GM21723 (cell line): ENCODE results near the gene GALNT16.
"Not testable (repeated sequence)": the region's sequence is repeated elsewhere in the genome, so short reads cannot be mapped to it uniquely, and the experiment has no call there.

Experiments
- ATAC-seq: cut with Tn5 transposase; IDR thresholded peaks from one replicate; pipeline ENCODE4 v1.9.1; 2021; ENCODE audit warnings: mild to moderate bottlenecking, moderate library complexity; ENCODE audit not compliant: unreplicated experiment

Gene GALNT16

GRCh38 chr14:69259527-69260189 is at the start of gene GALNT16:
TSS of gene GALNT16 (plus strand) at chr14:69260158. CDS start at chr14:69260291, 133 bp downstream.
- no peak for ATAC-seq

- no peak for ATAC-seq
Observed at GRCh38 chr14:69214393-69214792, 45.6 kb upstream of the GALNT16 start.

DNA sequence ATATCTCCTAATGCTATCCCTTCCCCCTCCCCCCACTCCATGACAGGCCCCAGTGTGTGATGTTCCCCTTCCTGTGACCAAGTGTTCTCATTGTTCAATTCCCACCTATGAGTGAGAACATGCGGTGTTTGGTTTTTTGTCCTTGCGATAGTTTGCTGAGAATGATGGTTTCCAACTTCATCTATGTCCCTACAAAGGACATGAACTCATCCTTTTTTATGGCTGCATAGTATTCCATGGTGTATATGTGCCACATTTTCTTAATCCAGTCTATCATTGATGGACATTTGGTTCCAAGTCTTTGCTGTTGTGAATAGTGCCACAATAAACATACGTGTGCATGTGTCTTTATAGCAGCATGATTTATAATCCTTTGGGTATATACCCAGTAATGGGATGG is 42.3 kb upstream of the GALNT16 start:
- ATAC-seq, result not testable (repeated sequence)

DNA sequence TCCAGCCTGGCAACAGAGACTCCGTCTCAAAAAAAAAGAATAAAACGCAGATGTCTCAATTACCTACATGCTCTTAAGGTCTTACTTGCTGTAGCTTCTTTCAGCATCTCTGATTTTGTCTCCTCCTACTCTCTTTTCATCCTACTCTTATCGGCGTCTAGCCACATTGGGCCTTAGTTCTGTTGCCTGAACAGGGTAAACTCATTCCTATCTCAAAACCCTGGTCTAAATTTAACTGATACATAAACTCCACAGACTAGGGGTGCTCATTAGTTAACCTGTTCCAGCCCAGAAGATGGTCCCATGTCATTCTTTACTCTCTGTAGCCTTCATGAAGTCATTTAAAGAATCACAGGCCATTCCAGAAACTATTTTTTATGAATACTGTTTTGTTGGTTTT is 35.0 kb upstream of the GALNT16 start:
- ATAC-seq, result no peak

DNA sequence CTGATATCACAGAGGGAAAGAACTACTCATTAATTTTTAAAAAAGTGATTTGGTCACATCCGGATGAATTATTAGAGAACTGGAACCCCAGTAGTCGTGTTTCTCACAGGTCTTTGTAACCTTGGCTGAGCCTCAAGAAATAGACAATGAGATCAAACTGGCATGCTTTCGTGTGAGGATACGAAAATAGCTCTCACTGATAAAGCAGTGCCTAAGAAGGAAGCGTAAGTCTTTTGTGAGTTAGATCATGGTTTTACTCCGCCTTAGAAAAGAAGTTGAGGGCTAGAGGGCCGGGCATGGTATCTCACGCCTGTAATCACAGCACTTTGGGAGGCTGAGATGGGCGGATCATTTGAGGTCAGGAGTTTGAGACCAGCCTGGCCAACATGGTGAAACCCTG is 33.8 kb upstream of the GALNT16 start:
- ATAC-seq, result no peak

GRCh38 chr14:69226736-69227135 is 33.2 kb upstream of the GALNT16 start:
- ATAC-seq, result no peak

- ATAC-seq, result no peak
Observed at GRCh38 chr14:69231486-69231885, 28.5 kb upstream of the GALNT16 start.

- ATAC-seq, result no peak
Observed at GRCh38 chr14:69232388-69232787, 27.6 kb upstream of the GALNT16 start.

GRCh38 chr14:69234106-69234505 is 25.9 kb upstream of the GALNT16 start:
- ATAC-seq, result no peak

GRCh38 chr14:69235708-69236107 is 24.2 kb upstream of the GALNT16 start:
- ATAC-seq, result no peak

GRCh38 chr14:69237142-69237541 is 22.8 kb upstream of the GALNT16 start:
- no peak for ATAC-seq

DNA sequence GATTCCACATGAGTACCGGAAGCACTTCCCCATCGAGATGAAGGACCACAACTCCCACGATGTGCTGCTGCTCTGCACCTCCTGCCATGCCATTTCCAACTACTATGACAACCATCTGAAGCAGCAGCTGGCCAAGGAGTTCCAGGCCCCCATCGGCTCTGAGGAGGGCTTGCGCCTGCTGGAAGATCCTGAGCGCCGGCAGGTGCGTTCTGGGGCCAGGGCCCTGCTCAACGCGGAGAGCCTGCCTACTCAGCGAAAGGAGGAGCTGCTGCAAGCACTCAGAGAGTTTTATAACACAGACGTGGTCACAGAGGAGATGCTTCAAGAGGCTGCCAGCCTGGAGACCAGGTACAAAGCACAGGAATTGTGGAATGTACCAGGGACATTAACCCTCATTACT is 22.4 kb upstream of the GALNT16 start:
- no peak for ATAC-seq

DNA sequence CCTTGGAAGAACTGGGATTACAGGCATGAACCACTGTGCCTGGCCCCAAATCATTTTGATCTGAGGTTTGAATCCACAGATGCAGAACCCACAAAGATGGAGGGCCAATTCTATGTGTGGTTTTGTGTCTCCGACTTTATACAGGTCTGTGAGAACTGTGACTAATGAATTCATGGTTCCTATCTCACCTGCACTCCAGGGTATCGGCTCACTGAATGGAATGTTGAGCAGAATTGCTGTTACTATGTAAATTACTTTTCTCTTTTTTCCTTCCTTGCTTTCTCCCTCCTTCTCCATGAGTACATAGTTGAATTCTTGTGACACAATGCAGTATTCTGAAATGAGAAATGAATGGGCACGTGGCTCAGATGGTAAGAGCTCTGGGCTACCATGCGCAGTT is 21.1 kb upstream of the GALNT16 start:
- ATAC-seq, result no peak

DNA sequence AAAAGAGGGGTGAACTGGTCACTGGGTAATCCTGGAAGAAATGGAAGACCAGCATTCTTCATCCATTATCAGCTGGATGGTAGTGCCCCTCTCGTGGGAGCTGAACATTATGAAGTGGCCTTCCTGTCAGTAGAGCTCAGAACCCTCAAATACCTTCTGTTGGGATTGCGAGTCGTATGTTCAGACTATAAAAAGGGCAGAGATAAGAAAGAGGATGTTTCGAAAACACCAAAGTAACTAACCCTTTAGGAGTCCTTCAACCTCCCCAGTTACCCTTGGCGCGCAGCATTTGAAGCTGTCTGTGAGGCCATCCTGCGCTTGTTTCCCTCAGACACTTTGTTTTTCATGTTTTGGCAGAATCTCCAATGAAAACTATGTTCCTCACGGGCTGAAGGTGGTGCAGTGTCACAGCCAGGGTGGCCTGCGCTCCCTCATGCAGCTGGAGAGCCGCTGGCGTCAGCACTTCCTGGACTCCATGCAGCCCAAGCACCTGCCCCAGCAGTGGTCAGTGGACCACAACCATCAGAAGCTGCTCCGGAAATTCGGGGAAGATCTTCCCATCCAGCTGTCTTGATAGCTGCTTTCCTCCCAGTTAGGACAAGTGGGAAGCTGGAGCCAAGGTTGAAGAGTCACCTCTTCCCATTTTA is 19.3 kb upstream of the GALNT16 start:
- ATAC-seq, result no peak

DNA sequence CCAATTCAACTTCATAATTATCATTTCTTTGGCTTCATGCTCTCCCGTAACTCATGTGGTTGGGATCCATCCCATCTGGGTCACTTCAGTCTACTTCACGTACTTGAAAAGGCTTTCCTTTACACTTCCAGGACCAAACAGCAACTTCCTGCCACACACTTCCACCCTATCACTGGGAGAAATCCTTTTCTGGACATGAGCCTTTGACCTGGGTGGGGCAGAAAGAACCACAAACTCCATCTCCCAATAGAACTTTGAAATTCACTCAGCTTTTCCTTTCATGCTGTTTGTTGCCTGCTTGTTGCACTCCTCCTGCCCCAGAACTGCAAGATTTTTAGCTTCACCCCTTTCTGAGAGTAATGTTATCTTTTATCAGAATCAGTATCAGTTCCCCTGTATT is 18.4 kb upstream of the GALNT16 start:
- no peak for ATAC-seq

GRCh38 chr14:69242311-69243224 is 17.4 kb upstream of the GALNT16 start:
- ATAC-seq, result no peak

DNA sequence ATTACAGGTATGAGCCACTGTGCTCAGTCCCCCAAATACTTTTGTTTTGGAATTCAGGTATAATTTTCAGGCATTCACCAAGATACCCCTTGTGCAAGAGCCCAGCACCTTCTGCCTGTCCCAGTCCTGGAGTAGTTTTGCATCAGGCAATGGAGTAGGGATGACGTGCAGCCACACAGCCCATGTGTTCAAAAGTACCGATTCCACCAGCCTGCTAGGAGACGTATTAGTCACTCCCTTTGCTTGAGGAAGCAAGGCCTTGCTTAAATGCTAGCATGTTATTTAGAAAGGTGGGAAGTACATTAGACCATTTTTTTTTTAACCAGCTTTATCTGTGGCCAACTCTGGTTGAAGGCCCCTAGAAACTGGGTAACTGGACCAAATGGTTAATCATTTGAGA is 15.0 kb upstream of the GALNT16 start:
- ATAC-seq, result no peak

DNA sequence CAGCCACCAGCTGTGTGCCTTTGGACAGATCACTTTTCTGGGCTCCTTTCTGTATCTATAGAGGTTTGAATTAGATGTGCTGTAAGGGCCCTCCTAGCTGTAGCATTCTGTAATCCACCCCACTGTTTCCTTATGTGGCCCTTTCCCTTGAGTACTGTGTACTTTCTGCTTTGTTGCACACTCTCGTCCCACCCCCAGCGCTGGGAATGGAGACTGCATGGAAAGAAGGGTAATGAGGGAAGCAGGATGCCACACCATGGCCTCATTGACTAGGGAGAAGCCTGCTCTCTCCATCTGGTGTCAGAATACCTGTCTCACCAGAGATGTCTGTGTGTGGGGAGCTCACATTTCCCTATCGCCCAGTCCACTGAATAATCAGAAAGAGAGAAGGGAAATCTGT is 13.6 kb upstream of the GALNT16 start:
- no peak for ATAC-seq

DNA sequence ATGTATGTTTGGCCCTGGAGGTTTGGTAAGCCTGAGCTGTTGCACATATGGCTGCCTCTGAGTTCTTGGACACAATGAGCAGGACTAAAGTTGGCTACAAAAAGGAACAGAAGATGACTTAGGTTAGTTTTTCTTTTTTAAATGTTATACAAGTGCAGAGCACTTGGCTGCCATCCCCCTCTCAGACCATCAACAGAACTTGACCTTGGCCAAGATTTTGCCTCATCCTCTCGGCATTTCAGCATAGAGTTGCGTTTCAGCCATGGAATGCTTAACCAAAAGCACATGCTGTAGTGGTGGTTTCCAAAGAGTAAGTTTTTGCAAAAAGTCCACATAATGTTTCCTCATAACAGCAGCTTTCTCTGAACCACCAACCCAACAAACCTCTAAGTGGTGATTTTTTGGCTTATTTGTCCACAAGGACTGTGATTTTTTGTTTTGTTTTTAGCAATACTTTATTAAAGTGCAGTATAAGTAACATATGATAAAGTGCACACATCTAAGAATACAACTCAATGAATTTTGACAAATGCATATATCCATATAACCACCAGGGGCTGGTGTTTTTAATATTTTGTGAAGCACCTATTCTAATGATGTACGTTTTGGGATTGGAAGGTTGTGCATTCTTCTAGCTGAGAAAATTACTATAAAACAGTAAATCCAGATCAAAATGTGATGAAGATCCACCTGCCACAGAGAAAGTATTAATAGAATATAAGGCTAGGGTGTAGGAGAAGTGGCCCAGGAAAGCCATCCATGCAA is 12.1 kb upstream of the GALNT16 start:
- no peak for ATAC-seq

DNA sequence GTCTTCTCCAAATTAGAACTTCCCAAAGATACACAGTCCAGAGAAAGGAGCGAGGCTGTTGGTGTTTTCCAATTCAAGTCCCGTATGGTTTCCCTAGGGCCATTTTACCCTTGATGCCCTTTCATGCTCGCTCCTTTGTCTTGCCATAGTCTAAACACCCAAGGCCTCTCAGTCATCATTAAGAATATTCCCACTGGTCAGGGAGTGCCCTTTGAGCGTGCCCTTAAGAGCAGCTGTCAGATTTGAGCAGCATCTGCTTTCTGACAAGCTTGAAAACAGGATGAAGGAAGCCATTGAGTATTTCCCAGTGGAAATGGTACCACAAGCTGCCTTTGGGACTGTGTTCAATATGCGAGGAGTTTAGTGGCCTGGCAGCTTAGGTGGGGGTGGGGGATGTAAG is 10.4 kb upstream of the GALNT16 start:
- ATAC-seq, result no peak

- ATAC-seq, result no peak
Observed at GRCh38 chr14:69252851-69253250, 7.1 kb upstream of the GALNT16 start.
